Measurements from ENCODE around the gene MAP2K5.

- TF ChIP-seq CTCF (IDR thresholded peaks at IDR 0.05), result no peak
- no peak for TF ChIP-seq POLR2A (IDR thresholded peaks at IDR 0.05)
Observed at GRCh38 chr15:67786646-67787045, 244.1 kb downstream of the MAP2K5 start.
